MM.1S (cell line): Measurements from ENCODE around the gene NRXN3.

Experiments
- DNase-seq: peaks from one replicate; pipeline ENCODE4 v3.0.0-alpha.2; 2015
- H2AFZ ChIP-seq: fragments of 300-600 bp; sonication (generic); 2 replicates; pipeline ENCODE4 v1.6.0; 2016; ENCODE audit warnings: antibody characterized with exemption, low read length
- H3F3A ChIP-seq: fragments of 300-600 bp; sonication (generic); 2 replicates; pipeline ENCODE4 v1.6.1; 2016; ENCODE audit warnings: mild to moderate bottlenecking, antibody characterized with exemption, low read length, moderate library complexity, mixed read lengths; ENCODE audit not compliant: insufficient read depth
- H3K27ac ChIP-seq: fragments of 300-600 bp; sonication (generic); 2 replicates; pipeline ENCODE4 v1.5.1; 2016; ENCODE audit warnings: mild to moderate bottlenecking, low read length
- H3K27me3 ChIP-seq: fragments of 300-600 bp; sonication (generic); replicated peaks from 2 replicates; pipeline ENCODE4 v1.6.0; 2016; ENCODE audit warnings: low read length; ENCODE audit not compliant: insufficient read depth
- H3K36me3 ChIP-seq: fragments of 300-600 bp; sonication (generic); replicated peaks from 2 replicates; pipeline ENCODE4 v1.6.1; 2016; ENCODE audit warnings: mild to moderate bottlenecking, low read length, mixed read lengths; ENCODE audit not compliant: insufficient read depth
- H3K4me1 ChIP-seq: fragments of 300-600 bp; sonication (generic); 2 replicates; pipeline ENCODE4 v1.6.1; 2016; ENCODE audit warnings: low read length, mixed read lengths
- H3K4me2 ChIP-seq: fragments of 300-600 bp; sonication (generic); 2 replicates; pipeline ENCODE4 v1.6.0; 2016; ENCODE audit warnings: low read depth, low read length
- H3K4me3 ChIP-seq: fragments of 300-600 bp; sonication (generic); 2 replicates; pipeline ENCODE4 v1.5.1; 2016; ENCODE audit warnings: low read length, mixed read lengths
- H3K79me2 ChIP-seq: fragments of 300-600 bp; sonication (generic); 2 replicates; pipeline ENCODE4 v1.6.1; 2016; ENCODE audit warnings: mixed run types, low read length, mixed read lengths
- H3K9ac ChIP-seq: fragments of 300-600 bp; sonication (generic); 2 replicates; pipeline ENCODE4 v1.6.1; 2016; ENCODE audit warnings: low read length, mixed read lengths
- H3K9me2 ChIP-seq: fragments of 300-600 bp; sonication (generic); replicated peaks from 2 replicates; pipeline ENCODE4 v1.6.1; 2016; ENCODE audit warnings: mild to moderate bottlenecking, low read length, mixed read lengths; ENCODE audit not compliant: insufficient read depth
- H3K9me3 ChIP-seq: fragments of 300-600 bp; sonication (generic); replicated peaks from 2 replicates; pipeline ENCODE4 v1.6.1; 2016; ENCODE audit warnings: mild to moderate bottlenecking, low read length, mixed read lengths; ENCODE audit not compliant: insufficient read depth
- H4K20me1 ChIP-seq: fragments of 300-600 bp; sonication (generic); 2 replicates; pipeline ENCODE4 v1.6.1; 2016; ENCODE audit warnings: mild to moderate bottlenecking, low read length, moderate library complexity, mixed read lengths; ENCODE audit not compliant: insufficient read depth
- EZH2 ChIP-seq: fragments of 300-600 bp; sonication (generic); optimal IDR thresholded peaks from 2 replicates; pipeline ENCODE3; 2017; ENCODE audit warnings: low read depth, mild to moderate bottlenecking, antibody characterized with exemption, low read length, mixed read lengths
- EZH2phosphoT487 ChIP-seq: fragments of 300-600 bp; sonication (generic); IDR thresholded peaks from 2 replicates; pipeline ENCODE4 v1.6.1; 2018; ENCODE audit warnings: antibody characterized with exemption, low read length
- TF ChIP-seq, protein P1 (sequence below): fragments of 300-600 bp; sonication (generic); IDR thresholded peaks from 2 replicates; pipeline ENCODE4 v1.5.1; 2016; ENCODE audit warnings: antibody characterized with exemption, low read length, mixed read lengths

NRXN3 gene

DNA sequence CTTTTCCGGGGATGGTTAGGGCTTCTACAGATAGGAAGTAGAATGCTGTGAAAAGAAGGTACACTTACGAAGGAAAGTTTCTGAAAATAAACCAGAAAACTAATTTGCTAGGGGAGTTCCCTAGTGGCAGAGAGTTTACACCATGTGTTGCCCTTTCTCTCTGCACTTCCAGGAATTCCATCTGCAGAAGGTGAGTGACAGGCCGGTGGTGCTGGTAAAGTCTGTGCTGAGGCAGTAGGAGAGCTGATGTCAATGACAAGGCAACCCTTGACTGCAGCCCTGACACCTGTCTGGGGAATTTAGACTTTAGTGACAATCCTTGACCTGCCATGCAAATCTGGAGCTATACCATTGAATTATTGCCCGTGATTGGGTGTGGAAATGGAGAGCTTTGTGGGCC is 687.8 kb downstream of the NRXN3 start:
- H3F3A ChIP-seq = no peaks in the 10 kb centered on the region
- DNase-seq = no peak
- H4K20me1 ChIP-seq = no peaks in the 10 kb centered on the region
- no peaks in the 10 kb centered on the region for H3K27me3 ChIP-seq
- H3K79me2 ChIP-seq = no peaks in the 10 kb centered on the region
- H3K27ac ChIP-seq = no peak overlapping the region
- no peak overlapping the region for H3K4me2 ChIP-seq
- no peaks in the 10 kb centered on the region for H3K9me2 ChIP-seq
- no peak overlapping the region for H3K4me3 ChIP-seq
- no peaks in the 10 kb centered on the region for H3K36me3 ChIP-seq
- H3K9me3 ChIP-seq = no peaks in the 10 kb centered on the region
- H2AFZ ChIP-seq = no peak overlapping the region
- no peak for TF ChIP-seq EZH2phosphoT487
- TF ChIP-seq, protein P1, sequence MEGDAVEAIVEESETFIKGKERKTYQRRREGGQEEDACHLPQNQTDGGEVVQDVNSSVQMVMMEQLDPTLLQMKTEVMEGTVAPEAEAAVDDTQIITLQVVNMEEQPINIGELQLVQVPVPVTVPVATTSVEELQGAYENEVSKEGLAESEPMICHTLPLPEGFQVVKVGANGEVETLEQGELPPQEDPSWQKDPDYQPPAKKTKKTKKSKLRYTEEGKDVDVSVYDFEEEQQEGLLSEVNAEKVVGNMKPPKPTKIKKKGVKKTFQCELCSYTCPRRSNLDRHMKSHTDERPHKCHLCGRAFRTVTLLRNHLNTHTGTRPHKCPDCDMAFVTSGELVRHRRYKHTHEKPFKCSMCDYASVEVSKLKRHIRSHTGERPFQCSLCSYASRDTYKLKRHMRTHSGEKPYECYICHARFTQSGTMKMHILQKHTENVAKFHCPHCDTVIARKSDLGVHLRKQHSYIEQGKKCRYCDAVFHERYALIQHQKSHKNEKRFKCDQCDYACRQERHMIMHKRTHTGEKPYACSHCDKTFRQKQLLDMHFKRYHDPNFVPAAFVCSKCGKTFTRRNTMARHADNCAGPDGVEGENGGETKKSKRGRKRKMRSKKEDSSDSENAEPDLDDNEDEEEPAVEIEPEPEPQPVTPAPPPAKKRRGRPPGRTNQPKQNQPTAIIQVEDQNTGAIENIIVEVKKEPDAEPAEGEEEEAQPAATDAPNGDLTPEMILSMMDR = no peak
- TF ChIP-seq EZH2 = no peak
- H3K4me1 ChIP-seq = no peaks in the 10 kb centered on the region
- no peak overlapping the region for H3K9ac ChIP-seq

DNA sequence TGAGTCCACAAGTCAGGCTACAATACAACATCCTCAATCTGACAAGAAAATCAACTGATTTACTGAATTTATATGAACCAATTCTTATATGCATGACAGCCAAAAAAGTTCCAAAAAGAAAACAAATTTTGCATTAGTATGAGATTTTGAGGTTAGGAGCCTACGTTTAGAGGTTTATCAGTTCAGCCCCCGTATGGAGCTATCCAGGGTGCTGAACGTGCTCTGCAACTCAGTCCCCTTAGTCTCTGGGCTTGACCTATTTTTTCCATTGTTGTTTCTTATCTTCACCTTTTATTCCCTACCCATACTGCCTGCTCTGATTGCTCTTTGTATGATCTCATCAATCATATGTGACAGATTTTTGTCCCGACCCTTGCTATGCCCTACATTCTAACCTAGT is 693.0 kb downstream of the NRXN3 start:
- no peak overlapping the region for H3K4me3 ChIP-seq
- H3K9me2 ChIP-seq = no peaks in the 10 kb centered on the region
- H3K4me2 ChIP-seq = no peak overlapping the region
- TF ChIP-seq, protein P1 = no peak
- TF ChIP-seq EZH2phosphoT487 = no peak
- no peak for TF ChIP-seq EZH2
- no peaks in the 10 kb centered on the region for H3K79me2 ChIP-seq
- H3K27ac ChIP-seq = no peak overlapping the region
- H3K4me1 ChIP-seq = no peaks in the 10 kb centered on the region
- no peaks in the 10 kb centered on the region for H4K20me1 ChIP-seq
- H3K36me3 ChIP-seq = no peaks in the 10 kb centered on the region
- H2AFZ ChIP-seq = no peak overlapping the region
- H3K9me3 ChIP-seq = no peaks in the 10 kb centered on the region
- H3K9ac ChIP-seq = no peak overlapping the region
- peak; percentile 29 for DNase-seq
- H3K27me3 ChIP-seq = no peaks in the 10 kb centered on the region
- no peaks in the 10 kb centered on the region for H3F3A ChIP-seq

DNA sequence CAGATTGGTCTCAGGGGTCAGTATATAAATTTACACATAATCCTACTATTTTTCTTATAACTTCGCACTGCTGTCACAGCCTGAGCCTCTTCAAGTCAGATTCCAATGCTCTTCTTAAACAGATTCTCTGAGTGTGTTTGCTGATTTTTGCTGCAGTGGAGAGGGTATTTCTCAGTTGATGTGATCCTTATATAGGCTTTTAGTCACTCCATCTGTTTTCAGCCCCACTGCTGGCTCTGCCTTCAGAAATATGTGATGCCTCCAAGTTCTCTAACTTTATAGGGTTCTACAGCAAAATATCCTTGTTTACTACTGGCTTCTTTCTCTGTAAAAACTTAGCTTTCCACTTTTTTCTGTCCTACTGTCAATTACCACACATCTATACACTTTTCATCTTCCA is 702.7 kb downstream of the NRXN3 start:
- Histone ChIP-seq H3K4me1 (no peaks in the 10 kb centered on the region), H3K27ac (no peak overlapping the region), H4K20me1 (no peaks in the 10 kb centered on the region), H3K9me3 (no peaks in the 10 kb centered on the region), H3K36me3 (no peaks in the 10 kb centered on the region), H2AFZ (no peak overlapping the region), H3K79me2 (no peaks in the 10 kb centered on the region), H3K9ac (no peak overlapping the region), H3F3A (no peaks in the 10 kb centered on the region), H3K4me2 (no peak overlapping the region), H3K27me3 (no peaks in the 10 kb centered on the region), H3K4me3 (no peak overlapping the region), H3K9me2 (no peaks in the 10 kb centered on the region)
- DNase-seq = no peak
- TF ChIP-seq EZH2phosphoT487 (no peak), EZH2 (no peak)

DNA sequence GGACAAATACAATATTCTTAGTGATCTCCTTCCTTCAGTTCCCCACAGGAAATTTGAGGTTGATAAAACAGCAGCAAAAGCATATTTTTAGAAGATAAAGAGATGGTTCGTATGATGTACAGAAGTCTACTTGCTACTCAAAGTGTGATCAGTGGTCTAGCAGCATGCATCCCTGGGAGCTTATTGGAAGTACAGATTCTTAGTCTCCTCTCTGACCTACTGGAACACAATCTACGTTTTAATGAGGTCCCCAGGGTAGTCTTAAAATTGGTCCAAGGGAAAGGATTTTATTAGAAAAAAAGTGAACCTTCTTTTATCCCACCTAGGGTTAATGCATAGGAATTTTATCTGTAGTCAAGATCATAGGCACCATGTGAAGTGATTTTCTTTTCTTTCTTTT is 703.4 kb downstream of the NRXN3 start:
- Histone ChIP-seq H2AFZ (no peak overlapping the region), H3K4me1 (no peaks in the 10 kb centered on the region), H3K4me2 (no peak overlapping the region), H3K27ac (no peak overlapping the region), H3K27me3 (no peaks in the 10 kb centered on the region), H3K4me3 (no peak overlapping the region), H3K79me2 (no peaks in the 10 kb centered on the region), H3F3A (no peaks in the 10 kb centered on the region), H3K9me3 (no peaks in the 10 kb centered on the region), H3K36me3 (no peaks in the 10 kb centered on the region), H4K20me1 (no peaks in the 10 kb centered on the region), H3K9me2 (no peaks in the 10 kb centered on the region), H3K9ac (no peak overlapping the region)
- DNase-seq = no peak
- TF ChIP-seq EZH2phosphoT487 = no peak
- TF ChIP-seq EZH2 = no peak
- TF ChIP-seq, protein P1 = no peak
